K562 (cell line): Measurements from ENCODE around the gene TIA1. TPM values are rescaled to one million over a fixed set of nuclear protein-coding genes. Genes with fewer than 3 reads are reported as not detected.
A peak's percentile ranks its signal among the peaks of the same experiment; 100 is the strongest.

Source experiments
- BRD9 ChIP-seq: fragments of 450-650 bp; IDR thresholded peaks from 2 replicates; pipeline ENCODE4 v1.6.1; 2018; ENCODE audit warnings: low read depth; ENCODE audit not compliant: partially characterized antibody
- CBFB ChIP-seq: sonication (generic); formaldehyde crosslinking; IDR thresholded peaks from 2 replicates; pipeline ENCODE4 v1.4.0; 2020; ENCODE audit warnings: mild to moderate bottlenecking, missing genetic modification reagents
- CHD1 ChIP-seq: fragments of 200-600 bp; sonication (generic); IDR thresholded peaks from one replicate; pipeline ENCODE4 v1.6.1; 2012; ENCODE audit warnings: mild to moderate bottlenecking, moderate library complexity, low read length, inconsistent platforms
- E2F1 ChIP-seq: sonication (generic); formaldehyde crosslinking; IDR thresholded peaks from 2 replicates; pipeline ENCODE4 v1.8.1; 2023; ENCODE audit warnings: mild to moderate bottlenecking, missing genetic modification reagents, moderate library complexity
- GTF3C2 ChIP-seq: IDR thresholded peaks from 3 replicates; pipeline ENCODE4 v1.6.1; 2011; ENCODE audit warnings: borderline replicate concordance, mild to moderate bottlenecking, moderate library complexity; ENCODE audit not compliant: insufficient read length; ENCODE audit errors: extremely low read depth
- JUN ChIP-seq, 2 experiments: sonication (generic) in 1 of 2; formaldehyde crosslinking in 1 of 2; IDR thresholded peaks; 2 replicates each; pipeline versions ENCODE4 v1.6.1 to v1.8.0; 2012 to 2022; ENCODE audit warnings: borderline replicate concordance in 2 of 2, mild to moderate bottlenecking in 2 of 2, improper control_type of control experiment in 1 of 2, low read depth in 1 of 2, low read length in 1 of 2, missing genetic modification reagents in 1 of 2
- KLF16 ChIP-seq: IDR thresholded peaks from 2 replicates; pipeline ENCODE4 v1.6.1; 2016; ENCODE audit warnings: antibody characterized with exemption
- NR2F6 ChIP-seq: fragments of 450-650 bp; formaldehyde crosslinking; IDR thresholded peaks from 2 replicates; pipeline ENCODE4 v1.4.0; 2020; ENCODE audit warnings: mild to moderate bottlenecking
- OTX1 ChIP-seq: fragments of 450-650 bp; formaldehyde crosslinking; IDR thresholded peaks from 2 replicates; pipeline ENCODE4 v1.4.0; 2022; ENCODE audit warnings: mild to moderate bottlenecking
- SMAD1 ChIP-seq: fragments of 150-350 bp; IDR thresholded peaks from 2 replicates; pipeline ENCODE4 v1.6.1; 2014; ENCODE audit warnings: low read length, low read depth; ENCODE audit not compliant: partially characterized antibody
- SMAD4 ChIP-seq: fragments of 250-450 bp; sonication (Bioruptor Pico); conservative IDR thresholded peaks from 2 replicates; pipeline ENCODE4 v1.8.0; 2021; ENCODE audit warnings: inconsistent platforms, mild to moderate bottlenecking, moderate library complexity
- SRSF9 ChIP-seq: fragments of 200-400 bp; formaldehyde crosslinking; IDR thresholded peaks from 2 replicates; pipeline ENCODE4 v1.6.1; 2017; ENCODE audit warnings: low read depth, low read length, borderline replicate concordance
- TRIM24 ChIP-seq, 2 experiments: fragments of 450-650 bp; IDR thresholded peaks; 2 replicates each; pipeline ENCODE4 v1.6.1; 2016
- USF1 ChIP-seq: sonication (generic); formaldehyde crosslinking; IDR thresholded peaks from 2 replicates; pipeline ENCODE4 v1.9.0; 2022; ENCODE audit warnings: mild to moderate bottlenecking, missing genetic modification reagents
- ZBED1 ChIP-seq: IDR thresholded peaks from 2 replicates; pipeline ENCODE4 v1.6.1; 2014
- ZNF444 ChIP-seq: fragments of 250-450 bp; sonication (Bioruptor Pico); IDR thresholded peaks from 2 replicates; pipeline ENCODE4 v1.4.0; 2020; ENCODE audit warnings: mild to moderate bottlenecking, moderate library complexity
- ZNF707 ChIP-seq: fragments of 250-450 bp; sonication (Bioruptor Pico); conservative IDR thresholded peaks from 2 replicates; pipeline ENCODE4 v1.8.0; 2022; ENCODE audit warnings: inconsistent platforms, mild to moderate bottlenecking, moderate library complexity
- polyA plus RNA-seq, 8 experiments: library from polyadenylated mRNA; depleted of rRNA in 4 of 8; stranded (reverse) in 5 of 8; unstranded in 3 of 8; fragments of >200 nt; fragmentation: Nextera tagmentation in 2 of 8; fragmentation: Illumina TruSeq in 1 of 8; extraction: Ambion mirVana in 2 of 8; extraction: Trizol in 1 of 8; gene quantifications; 2 replicates each; pipeline versions ENCODE4 v1.2.1 to v1.2.3, GENCODE V29; 2011 to 2014; ENCODE audit warnings: inconsistent platforms in 1 of 8, missing spikeins in 1 of 8
- total RNA-seq, 7 experiments: library from RNA; depleted of rRNA in 6 of 7; stranded (reverse); fragments of >200 nt in 6 of 7; fragmentation: Illumina TruSeq in 2 of 7; extraction: Trizol in 2 of 7; gene quantifications; 2 replicates each; pipeline versions ENCODE4 v1.2.1 to v1.2.3, GENCODE V29; 2011 to 2021; ENCODE audit warnings: low replicate concordance in 1 of 7
- TF ChIP-seq, protein P1 (sequence below): fragments of 250-450 bp; sonication (Bioruptor Pico); IDR thresholded peaks from 2 replicates; pipeline ENCODE4 v1.4.0; 2020; ENCODE audit warnings: mild to moderate bottlenecking
- TF ChIP-seq, protein P2 (sequence below): sonication (generic); formaldehyde crosslinking; IDR thresholded peaks from 2 replicates; pipeline ENCODE4 v1.8.0; 2022; ENCODE audit warnings: mild to moderate bottlenecking, missing genetic modification reagents

TIA1 gene
- total and polyA plus RNA-seq, 9 of the 15 experiments (the other 6 are each of a cell fraction or from before 2014, with no cell fraction given): 25.3 to 129 (median 79.6) TPM

DNA sequence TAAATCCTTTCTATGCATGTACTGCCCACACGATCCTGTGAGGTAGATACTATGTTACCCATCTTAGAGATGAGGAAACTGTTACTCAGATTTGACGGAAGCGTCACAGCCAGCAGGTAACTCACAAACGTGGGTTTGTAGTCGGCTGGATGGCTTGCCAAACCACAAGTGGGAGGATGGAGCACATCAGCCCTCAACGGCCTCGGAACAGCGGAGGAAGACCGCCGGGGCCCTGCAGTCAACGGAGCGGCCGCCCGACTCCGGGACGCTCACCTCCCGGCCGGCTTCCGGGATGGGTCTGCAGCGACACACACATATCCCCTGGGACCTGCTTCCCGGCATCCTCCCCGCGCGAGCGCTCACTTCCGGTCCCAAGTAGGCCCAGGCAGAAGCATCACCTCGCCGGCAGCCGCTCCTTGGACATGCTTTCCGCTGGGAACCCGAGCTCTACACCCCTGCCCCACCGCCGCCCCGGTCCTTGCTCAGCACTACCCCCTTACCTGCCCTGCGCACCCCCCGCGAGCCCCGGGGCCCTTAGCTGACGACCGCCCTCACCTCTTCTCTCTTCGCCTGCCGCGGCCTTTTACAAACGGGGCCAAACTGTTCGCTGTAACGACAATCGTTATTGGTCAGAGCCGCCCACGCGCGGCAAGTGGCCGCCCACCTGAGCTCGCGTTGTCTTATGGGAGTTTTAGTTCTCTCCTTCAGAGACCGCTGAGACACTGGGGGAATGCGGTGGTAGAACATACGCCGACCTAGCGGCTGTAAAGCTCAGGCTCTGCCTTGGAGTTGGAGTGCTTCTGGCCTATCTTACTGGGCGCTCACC, 57.8 kb downstream of the TIA1 start, which contains the start of gene C2orf42 (continued):
- TF ChIP-seq JUN (IDR thresholded peaks at IDR 0.05; ENCODE audit: borderline replicate concordance, low read depth, low read length) (peak; percentile 27; the same call in 1 of the 2 replicates), JUN (CRISPR knock-in tag; IDR thresholded peaks at IDR 0.05; ENCODE audit: borderline replicate concordance) (no peak), CHD1 (no peak), OTX1 (CRISPR knock-in tag) (no peak), SRSF9 (no peak), ZNF444 (CRISPR knock-in tag) (no peak), ZNF707 (CRISPR knock-in tag) (no peak), ZBED1 (no peak), SMAD4 (CRISPR knock-in tag) (0 out of 2 replicates have a peak, but pooled peaks have one; percentile 62), BRD9 (no peak), USF1 (CRISPR knock-in tag) (peak; percentile 95), NR2F6 (CRISPR knock-in tag) (no peak), GTF3C2 (no peak), TRIM24 (IDR thresholded peaks at IDR 0.05) (peak in 1 of 2 experiments; percentile 16; a peak in 1 of 4 replicates), CBFB (CRISPR knock-in tag) (peak; percentile 90), KLF16 (no peak), SMAD1 (peak; percentile 51), E2F1 (CRISPR knock-in tag) (peak; percentile 71; the same call in 1 of the 2 replicates)
- TF ChIP-seq, protein P1, sequence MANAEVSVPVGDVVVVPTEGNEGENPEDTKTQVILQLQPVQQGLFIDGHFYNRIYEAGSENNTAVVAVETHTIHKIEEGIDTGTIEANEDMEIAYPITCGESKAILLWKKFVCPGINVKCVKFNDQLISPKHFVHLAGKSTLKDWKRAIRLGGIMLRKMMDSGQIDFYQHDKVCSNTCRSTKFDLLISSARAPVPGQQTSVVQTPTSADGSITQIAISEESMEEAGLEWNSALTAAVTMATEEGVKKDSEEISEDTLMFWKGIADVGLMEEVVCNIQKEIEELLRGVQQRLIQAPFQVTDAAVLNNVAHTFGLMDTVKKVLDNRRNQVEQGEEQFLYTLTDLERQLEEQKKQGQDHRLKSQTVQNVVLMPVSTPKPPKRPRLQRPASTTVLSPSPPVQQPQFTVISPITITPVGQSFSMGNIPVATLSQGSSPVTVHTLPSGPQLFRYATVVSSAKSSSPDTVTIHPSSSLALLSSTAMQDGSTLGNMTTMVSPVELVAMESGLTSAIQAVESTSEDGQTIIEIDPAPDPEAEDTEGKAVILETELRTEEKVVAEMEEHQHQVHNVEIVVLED (CRISPR knock-in tag): no peak
- TF ChIP-seq, protein P2, sequence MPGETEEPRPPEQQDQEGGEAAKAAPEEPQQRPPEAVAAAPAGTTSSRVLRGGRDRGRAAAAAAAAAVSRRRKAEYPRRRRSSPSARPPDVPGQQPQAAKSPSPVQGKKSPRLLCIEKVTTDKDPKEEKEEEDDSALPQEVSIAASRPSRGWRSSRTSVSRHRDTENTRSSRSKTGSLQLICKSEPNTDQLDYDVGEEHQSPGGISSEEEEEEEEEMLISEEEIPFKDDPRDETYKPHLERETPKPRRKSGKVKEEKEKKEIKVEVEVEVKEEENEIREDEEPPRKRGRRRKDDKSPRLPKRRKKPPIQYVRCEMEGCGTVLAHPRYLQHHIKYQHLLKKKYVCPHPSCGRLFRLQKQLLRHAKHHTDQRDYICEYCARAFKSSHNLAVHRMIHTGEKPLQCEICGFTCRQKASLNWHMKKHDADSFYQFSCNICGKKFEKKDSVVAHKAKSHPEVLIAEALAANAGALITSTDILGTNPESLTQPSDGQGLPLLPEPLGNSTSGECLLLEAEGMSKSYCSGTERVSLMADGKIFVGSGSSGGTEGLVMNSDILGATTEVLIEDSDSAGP: no peak
